Endothelial cell of umbilical vein (primary cell): ENCODE results near the gene GUF1.

Experiments
- EZH2 ChIP-seq: IDR thresholded peaks from 2 replicates; pipeline ENCODE4 v1.6.1; 2012; ENCODE audit warnings: borderline replicate concordance, low read depth, mild to moderate bottlenecking, moderate library complexity, low read length, inconsistent platforms; ENCODE audit not compliant: severe bottlenecking
- TF ChIP-seq, protein P1 (sequence below), 2 donors: IDR thresholded peaks; 1 replicate in 1 of 2; 2 replicates in 1 of 2; pipeline ENCODE4 v1.5.1; 2011; ENCODE audit warnings: low read length in 2 of 2, mild to moderate bottlenecking in 2 of 2, moderate library complexity in 2 of 2, control low read depth in 1 of 2, inconsistent platforms in 1 of 2, low read depth in 1 of 2; ENCODE audit not compliant: insufficient read depth in 1 of 2; ENCODE audit errors: extremely low read depth in 1 of 2

- TF ChIP-seq, protein P1, sequence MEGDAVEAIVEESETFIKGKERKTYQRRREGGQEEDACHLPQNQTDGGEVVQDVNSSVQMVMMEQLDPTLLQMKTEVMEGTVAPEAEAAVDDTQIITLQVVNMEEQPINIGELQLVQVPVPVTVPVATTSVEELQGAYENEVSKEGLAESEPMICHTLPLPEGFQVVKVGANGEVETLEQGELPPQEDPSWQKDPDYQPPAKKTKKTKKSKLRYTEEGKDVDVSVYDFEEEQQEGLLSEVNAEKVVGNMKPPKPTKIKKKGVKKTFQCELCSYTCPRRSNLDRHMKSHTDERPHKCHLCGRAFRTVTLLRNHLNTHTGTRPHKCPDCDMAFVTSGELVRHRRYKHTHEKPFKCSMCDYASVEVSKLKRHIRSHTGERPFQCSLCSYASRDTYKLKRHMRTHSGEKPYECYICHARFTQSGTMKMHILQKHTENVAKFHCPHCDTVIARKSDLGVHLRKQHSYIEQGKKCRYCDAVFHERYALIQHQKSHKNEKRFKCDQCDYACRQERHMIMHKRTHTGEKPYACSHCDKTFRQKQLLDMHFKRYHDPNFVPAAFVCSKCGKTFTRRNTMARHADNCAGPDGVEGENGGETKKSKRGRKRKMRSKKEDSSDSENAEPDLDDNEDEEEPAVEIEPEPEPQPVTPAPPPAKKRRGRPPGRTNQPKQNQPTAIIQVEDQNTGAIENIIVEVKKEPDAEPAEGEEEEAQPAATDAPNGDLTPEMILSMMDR (IDR thresholded peaks at IDR 0.05; ENCODE audit: extremely low read depth in 1 of 2, insufficient read depth in 1 of 2, low read depth in 1 of 2, low read length in 2 of 2): no peak
- no peak for TF ChIP-seq EZH2
Measured at GRCh38 chr4:44663539-44664263, 14.5 kb upstream of the GUF1 start.
